Breast epithelium (tissue), 4 donors: ENCODE measurements around the gene MRPL24. TPM values are rescaled to one million over a fixed set of nuclear protein-coding genes. Genes with fewer than 3 reads are reported as not detected.

ENCODE experiments used
- DNase-seq, 2 donors: peaks; one replicate each; pipeline ENCODE4 v3.0.0-alpha.2; 2019; ENCODE audit warnings: low spot score in 2 of 2
- H3K27ac ChIP-seq, 2 donors: fragments of 200-600 bp; sonication (generic) in 1 of 2; one replicate each; pipeline ENCODE4 v1.5.1; 2016 to 2019; ENCODE audit warnings: mild to moderate bottlenecking in 1 of 2
- H3K27me3 ChIP-seq, 2 donors: fragments of 200-600 bp; sonication (generic) in 1 of 2; one replicate each; pipeline versions ENCODE4 v1.5.1 to v1.6.0; 2017 to 2019; ENCODE audit warnings: control low read depth in 1 of 2, mild to moderate bottlenecking in 1 of 2
- H3K36me3 ChIP-seq: fragments of 200-600 bp; one replicate; pipeline ENCODE4 v1.5.1; 2019
- H3K4me1 ChIP-seq, 2 donors: fragments of 200-600 bp; sonication (generic); one replicate each; pipeline ENCODE4 v1.5.1; 2016 to 2019; ENCODE audit warnings: control low read depth in 1 of 2
- H3K4me3 ChIP-seq, 3 donors: fragments of 200-600 bp; sonication (generic); 1 replicate in 2 of 3; 2 replicates in 1 of 3; pipeline ENCODE4 v1.5.1; 2016 to 2019; ENCODE audit warnings: mild to moderate bottlenecking in 3 of 3, moderate library complexity in 2 of 3
- H3K9me3 ChIP-seq, 2 donors: fragments of 200-600 bp; sonication (generic) in 1 of 2; one replicate each; pipeline ENCODE4 v1.5.1; 2016 to 2019; ENCODE audit warnings: control low read depth in 1 of 2
- POLR2A ChIP-seq: fragments of 450-650 bp; IDR thresholded peaks from one replicate; pipeline ENCODE4 v1.6.1; 2016; ENCODE audit warnings: antibody characterized with exemption, mild to moderate bottlenecking, moderate library complexity
- POLR2AphosphoS5 ChIP-seq, 3 donors: sonication (generic); formaldehyde crosslinking; IDR thresholded peaks; one replicate each; pipeline ENCODE4 v1.6.1; 2017; ENCODE audit warnings: antibody characterized with exemption in 3 of 3
- intact Hi-C: fragments of 100-400 bp; cut with DNase I; formaldehyde crosslinking; loops from one replicate; pipeline ENCODE4 v1.15.1; 2023; ENCODE audit warnings: low total_unique reads
- total RNA-seq, 3 donors: library from RNA; depleted of rRNA; stranded (reverse); fragments of >200 nt; gene quantifications; one replicate each; pipeline ENCODE4 v1.1.0, GENCODE V29; 2016
- TF ChIP-seq, protein P1 (sequence below), 3 donors: fragments of 450-650 bp; IDR thresholded peaks; one replicate each; pipeline ENCODE4 v1.5.1; 2016 to 2017; ENCODE audit warnings: antibody characterized with exemption in 3 of 3, mild to moderate bottlenecking in 3 of 3, moderate library complexity in 3 of 3

Gene MRPL24
- total RNA-seq, 3 donors from 2014 or later: 36.6 to 63.9 (median 63.8) TPM

DNA sequence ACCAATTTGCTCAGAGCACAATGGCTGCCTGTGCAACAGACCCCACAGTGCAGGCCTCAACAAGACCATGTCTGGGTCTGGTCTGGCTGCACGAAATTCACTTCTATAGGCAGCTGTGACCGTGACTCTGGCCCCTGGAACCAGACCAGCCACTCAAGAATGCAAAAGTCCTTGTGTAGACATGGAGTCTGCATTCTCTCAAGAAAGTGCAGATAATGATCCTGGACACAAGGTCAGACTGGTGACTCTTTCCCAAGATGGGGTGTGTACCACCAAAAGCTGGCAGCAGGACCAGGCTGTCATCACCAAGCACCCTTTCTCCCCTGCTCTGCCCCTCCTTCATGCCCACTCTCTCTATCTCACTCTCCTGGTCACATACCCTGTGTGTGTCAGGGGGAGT is 19.8 kb downstream of the MRPL24 start:
- TF ChIP-seq, protein P1, sequence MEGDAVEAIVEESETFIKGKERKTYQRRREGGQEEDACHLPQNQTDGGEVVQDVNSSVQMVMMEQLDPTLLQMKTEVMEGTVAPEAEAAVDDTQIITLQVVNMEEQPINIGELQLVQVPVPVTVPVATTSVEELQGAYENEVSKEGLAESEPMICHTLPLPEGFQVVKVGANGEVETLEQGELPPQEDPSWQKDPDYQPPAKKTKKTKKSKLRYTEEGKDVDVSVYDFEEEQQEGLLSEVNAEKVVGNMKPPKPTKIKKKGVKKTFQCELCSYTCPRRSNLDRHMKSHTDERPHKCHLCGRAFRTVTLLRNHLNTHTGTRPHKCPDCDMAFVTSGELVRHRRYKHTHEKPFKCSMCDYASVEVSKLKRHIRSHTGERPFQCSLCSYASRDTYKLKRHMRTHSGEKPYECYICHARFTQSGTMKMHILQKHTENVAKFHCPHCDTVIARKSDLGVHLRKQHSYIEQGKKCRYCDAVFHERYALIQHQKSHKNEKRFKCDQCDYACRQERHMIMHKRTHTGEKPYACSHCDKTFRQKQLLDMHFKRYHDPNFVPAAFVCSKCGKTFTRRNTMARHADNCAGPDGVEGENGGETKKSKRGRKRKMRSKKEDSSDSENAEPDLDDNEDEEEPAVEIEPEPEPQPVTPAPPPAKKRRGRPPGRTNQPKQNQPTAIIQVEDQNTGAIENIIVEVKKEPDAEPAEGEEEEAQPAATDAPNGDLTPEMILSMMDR (IDR thresholded peaks at IDR 0.05): no peak
- H3K27me3 ChIP-seq: no peaks in the 10 kb centered on the region
- no peak for DNase-seq
- H3K9me3 ChIP-seq: no peaks in the 10 kb centered on the region
- H3K4me3 ChIP-seq: no peak overlapping the region
- H3K4me1 ChIP-seq: peaks cover 5 to 9% of the 10 kb centered on the region in 2 donors
- intact Hi-C loops: loop anchor here (10.0 kb wide), 1 partner anchor 144 kb away; the partner anchor contains the start of gene NTRK1
- no peak overlapping the region for H3K27ac ChIP-seq
- H3K36me3 ChIP-seq: no peaks in the 10 kb centered on the region

DNA sequence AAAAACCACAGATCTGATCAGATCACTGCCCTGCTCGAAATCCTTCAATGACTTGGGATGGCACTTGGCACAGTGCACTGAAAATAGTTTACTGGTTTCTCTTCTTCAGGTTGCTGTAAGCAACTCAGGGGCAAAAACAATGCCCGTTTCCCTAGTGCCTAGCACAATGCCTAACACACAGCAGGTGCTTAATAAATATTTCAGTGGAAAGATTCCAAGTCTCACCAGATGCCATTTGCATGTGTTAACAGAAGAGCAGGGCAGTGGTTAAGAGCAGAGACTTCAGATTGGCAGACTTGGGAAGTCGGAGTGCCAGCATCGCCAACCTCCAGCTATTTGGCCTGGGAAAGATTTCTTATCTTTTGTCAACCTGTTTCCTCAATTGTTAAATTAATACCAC is 23.5 kb downstream of the MRPL24 start:
- H3K27ac ChIP-seq: no peak overlapping the region
- H3K9me3 ChIP-seq: no peaks in the 10 kb centered on the region
- TF ChIP-seq POLR2AphosphoS5 (IDR thresholded peaks at IDR 0.05): no peak
- TF ChIP-seq, protein P1 (IDR thresholded peaks at IDR 0.05): no peak
- no peak for TF ChIP-seq POLR2A
- H3K4me1 ChIP-seq: peaks cover 3 to 5% of the 10 kb centered on the region in 2 donors
- H3K4me3 ChIP-seq: no peak overlapping the region
- H3K27me3 ChIP-seq: no peaks in the 10 kb centered on the region
- intact Hi-C loops: no loop called here
- H3K36me3 ChIP-seq: no peaks in the 10 kb centered on the region
- DNase-seq: no peak

DNA sequence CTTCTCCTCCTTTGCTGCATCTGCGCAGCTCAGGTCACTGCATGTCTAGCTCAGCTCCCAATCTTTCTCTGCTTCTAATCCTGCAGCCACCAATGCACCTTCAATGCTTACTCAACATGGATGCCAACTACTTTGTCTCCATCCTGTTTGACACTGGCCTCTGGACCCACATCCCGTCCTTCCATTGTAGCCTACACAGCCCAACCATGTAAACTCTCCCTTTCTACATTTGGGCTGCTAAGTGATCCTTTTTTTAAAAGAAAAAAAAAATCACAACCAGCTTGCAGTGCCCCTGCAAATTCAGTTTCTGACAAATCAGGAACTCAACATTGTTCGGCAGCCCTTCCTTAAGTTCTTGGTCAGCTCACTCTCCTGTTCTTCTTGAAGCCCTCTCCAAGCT is 26.1 kb downstream of the MRPL24 start:
- H3K9me3 ChIP-seq: no peaks in the 10 kb centered on the region
- TF ChIP-seq, protein P1 (IDR thresholded peaks at IDR 0.05): no peak
- TF ChIP-seq POLR2A (no peak), POLR2AphosphoS5 (IDR thresholded peaks at IDR 0.05) (no peak)
- peaks cover 16 to 25% of the 10 kb centered on the region in 2 donors for H3K4me1 ChIP-seq
- no peaks in the 10 kb centered on the region for H3K27me3 ChIP-seq
- no peak for DNase-seq
- no peak overlapping the region for H3K27ac ChIP-seq
- H3K4me3 ChIP-seq: no peak overlapping the region
- H3K36me3 ChIP-seq: no peaks in the 10 kb centered on the region
- intact Hi-C loops: no loop called here

DNA sequence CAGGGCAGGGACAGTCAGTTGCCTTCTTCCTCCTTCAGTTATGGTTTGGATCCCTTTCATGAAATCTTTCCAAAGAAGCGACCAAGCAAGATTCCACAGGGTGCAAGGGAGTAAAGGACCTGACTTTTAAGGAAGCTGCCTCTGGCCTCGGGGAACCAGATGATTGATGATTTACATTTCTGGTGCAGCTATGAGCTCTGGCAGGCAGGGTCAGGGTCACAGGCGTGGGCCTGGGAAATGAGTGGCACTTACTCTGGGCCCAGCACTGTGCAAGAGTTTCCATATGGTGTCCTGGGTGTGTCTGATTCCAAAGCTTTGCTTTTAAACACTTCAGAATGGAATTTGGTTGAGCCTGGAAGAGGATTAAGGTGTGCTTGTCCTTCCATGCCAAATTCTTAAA is 28.3 kb downstream of the MRPL24 start:
- Histone ChIP-seq H3K9me3 (no peaks in the 10 kb centered on the region), H3K27ac (peak overlapping the region; percentile 60 to 94), H3K36me3 (no peaks in the 10 kb centered on the region), H3K4me3 (no peak overlapping the region), H3K4me1 (peaks cover 24 to 47% of the 10 kb centered on the region in 2 donors), H3K27me3 (no peaks in the 10 kb centered on the region)
- TF ChIP-seq, protein P1 (IDR thresholded peaks at IDR 0.05): no peak
- TF ChIP-seq POLR2A (no peak), POLR2AphosphoS5 (IDR thresholded peaks at IDR 0.05) (no peak)
- no peak for DNase-seq
- intact Hi-C loops: no loop called here

DNA sequence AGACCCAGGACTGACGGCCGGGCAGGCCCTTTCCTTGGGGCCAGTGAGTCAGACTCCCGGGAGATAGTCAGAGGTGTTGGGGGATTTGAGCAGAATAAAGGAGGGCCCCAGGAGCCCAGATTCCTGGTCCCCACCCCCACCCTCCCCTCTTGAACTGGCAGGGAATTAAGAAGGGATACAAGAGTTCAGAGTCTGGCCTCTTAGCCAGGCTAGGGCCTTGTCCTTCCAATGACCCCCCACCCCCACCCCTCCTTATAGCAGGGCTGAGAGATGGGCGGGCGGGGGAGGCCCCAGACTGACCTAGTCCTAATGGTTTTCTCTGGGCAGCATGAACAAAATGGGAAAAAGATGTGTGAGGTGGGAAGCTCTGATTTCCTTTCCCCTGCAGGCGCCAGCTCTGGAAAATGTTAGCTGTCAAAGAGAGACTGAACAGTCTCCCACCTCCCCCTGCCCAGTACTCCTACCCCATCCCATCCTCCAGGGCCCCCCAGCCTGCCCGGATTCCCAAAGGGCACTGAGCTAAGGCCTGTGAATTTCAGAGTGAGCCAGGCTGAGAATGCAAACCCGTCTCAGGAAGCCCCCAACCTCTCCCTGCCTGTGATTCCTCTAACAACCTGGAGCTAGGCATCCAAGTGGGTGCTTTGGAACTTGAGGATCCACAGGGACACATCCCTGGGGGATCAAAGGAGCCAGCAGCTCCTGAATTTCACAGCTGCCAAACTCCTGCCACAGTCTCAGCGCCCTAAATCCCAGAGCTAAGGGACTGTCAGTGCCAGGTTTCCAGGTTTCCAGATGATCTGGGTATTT is 29.7 kb downstream of the MRPL24 start:
- H3K9me3 ChIP-seq: no peaks in the 10 kb centered on the region
- H3K4me1 ChIP-seq: peaks cover 32 to 59% of the 10 kb centered on the region in 2 donors
- intact Hi-C loops: no loop called here
- peak overlapping the region; percentile 92 to 94 for H3K27ac ChIP-seq
- H3K36me3 ChIP-seq: no peaks in the 10 kb centered on the region
- H3K27me3 ChIP-seq: no peaks in the 10 kb centered on the region
- DNase-seq: no peak
- no peak overlapping the region for H3K4me3 ChIP-seq
- TF ChIP-seq POLR2A: no peak
- TF ChIP-seq, protein P1 (IDR thresholded peaks at IDR 0.05): no peak
